ENCODE measurements around the gene DCAF11.

The DCAF11 gene

GRCh38 chr14:24092110-24092504 is 22.5 kb upstream of the DCAF11 start:
- H3K27ac ChIP-seq (ENCODE audit: low read depth, low read length) = no peak overlapping the region
- no peaks in the 10 kb centered on the region for H3K36me3 ChIP-seq (ENCODE audit: control insufficient read depth, insufficient read depth, low read length)
- H3K4me3 ChIP-seq (ENCODE audit: low read depth, low read length) = no peak overlapping the region
- no peaks in the 10 kb centered on the region for H3K9me3 ChIP-seq (ENCODE audit: control insufficient read depth, insufficient read depth, low read length)
- peaks cover 16% of the 10 kb centered on the region for H3K4me1 ChIP-seq (ENCODE audit: control insufficient read depth, insufficient read depth, low read length)
- H3K9ac ChIP-seq (ENCODE audit: low read depth, low read length) = no peak overlapping the region
- H3K27me3 ChIP-seq (ENCODE audit: control insufficient read depth, insufficient read depth, low read length) = no peaks in the 10 kb centered on the region

GRCh38 chr14:24092505-24093206 is 21.9 kb upstream of the DCAF11 start:
- H3K9ac ChIP-seq (ENCODE audit: low read depth, low read length) = no peak overlapping the region
- H3K4me3 ChIP-seq (ENCODE audit: low read depth, low read length) = no peak overlapping the region
- 0 out of 2 replicates have a peak, but pooled peaks cover under 1% of the 10 kb centered on the region for H3K36me3 ChIP-seq (ENCODE audit: control insufficient read depth, insufficient read depth, low read length)
- no peaks in the 10 kb centered on the region for H3K27me3 ChIP-seq (ENCODE audit: control insufficient read depth, insufficient read depth, low read length)
- H3K27ac ChIP-seq (ENCODE audit: low read depth, low read length) = no peak overlapping the region
- peaks cover 16% of the 10 kb centered on the region for H3K4me1 ChIP-seq (ENCODE audit: control insufficient read depth, insufficient read depth, low read length)
- no peaks in the 10 kb centered on the region for H3K9me3 ChIP-seq (ENCODE audit: control insufficient read depth, insufficient read depth, low read length)

GRCh38 chr14:24093207-24093900 is 21.2 kb upstream of the DCAF11 start:
- H3K4me3 ChIP-seq (ENCODE audit: low read depth, low read length) = peak overlapping the region; percentile 46
- no peaks in the 10 kb centered on the region for H3K27me3 ChIP-seq (ENCODE audit: control insufficient read depth, insufficient read depth, low read length)
- H3K9me3 ChIP-seq (ENCODE audit: control insufficient read depth, insufficient read depth, low read length) = no peaks in the 10 kb centered on the region
- H3K4me1 ChIP-seq (ENCODE audit: control insufficient read depth, insufficient read depth, low read length) = peaks cover 16% of the 10 kb centered on the region
- peaks cover 8% of the 10 kb centered on the region for H3K36me3 ChIP-seq (ENCODE audit: control insufficient read depth, insufficient read depth, low read length)
- peak overlapping the region; percentile 82 for H3K27ac ChIP-seq (ENCODE audit: low read depth, low read length)
- peak overlapping the region; percentile 74 for H3K9ac ChIP-seq (ENCODE audit: low read depth, low read length)

- peak within 1 kb of the TSS; percentile 85 for H3K4me3 ChIP-seq (ENCODE audit: low read depth, low read length)
- no peaks in the 10 kb centered on the region for H3K27me3 ChIP-seq (ENCODE audit: control insufficient read depth, insufficient read depth, low read length)
- peaks cover 16% of the 10 kb centered on the region for H3K4me1 ChIP-seq (ENCODE audit: control insufficient read depth, insufficient read depth, low read length)
Observed at GRCh38 chr14:24093901-24094840, 20.4 kb upstream of the DCAF11 start, which contains the start of gene PCK2. PCK2 (plus strand) TSS chr14:24094311; CDS start chr14:24094406, 95 bp downstream.

GRCh38 chr14:24094841-24095270 is 19.7 kb upstream of the DCAF11 start:
- Histone ChIP-seq H3K9ac (ENCODE audit: low read depth, low read length) (peak overlapping the region; percentile 89), H3K27ac (ENCODE audit: low read depth, low read length) (peak overlapping the region; percentile 88), H3K36me3 (ENCODE audit: control insufficient read depth, insufficient read depth, low read length) (peaks cover 23% of the 10 kb centered on the region), H3K9me3 (ENCODE audit: control insufficient read depth, insufficient read depth, low read length) (no peaks in the 10 kb centered on the region), H3K27me3 (ENCODE audit: control insufficient read depth, insufficient read depth, low read length) (no peaks in the 10 kb centered on the region), H3K4me1 (ENCODE audit: control insufficient read depth, insufficient read depth, low read length) (peaks cover 16% of the 10 kb centered on the region), H3K4me3 (ENCODE audit: low read depth, low read length) (peak overlapping the region; percentile 85)

More at GRCh38 chr14:24093901-24094840, 20.4 kb upstream of the DCAF11 start, which contains the start of gene PCK2:
- Histone ChIP-seq H3K9ac (ENCODE audit: low read depth, low read length) (peak within 1 kb of the TSS; percentile 89), H3K9me3 (ENCODE audit: control insufficient read depth, insufficient read depth, low read length) (no peaks in the 10 kb centered on the region), H3K27ac (ENCODE audit: low read depth, low read length) (peak within 1 kb of the TSS; percentile 88), H3K36me3 (ENCODE audit: control insufficient read depth, insufficient read depth, low read length) (peaks cover 16% of the 10 kb centered on the region)

GRCh38 chr14:24095271-24096068 is 19.1 kb upstream of the DCAF11 start:
- peak overlapping the region; percentile 88 for H3K27ac ChIP-seq (ENCODE audit: low read depth, low read length)
- peak overlapping the region; percentile 89 for H3K9ac ChIP-seq (ENCODE audit: low read depth, low read length)
- no peaks in the 10 kb centered on the region for H3K27me3 ChIP-seq (ENCODE audit: control insufficient read depth, insufficient read depth, low read length)
- H3K36me3 ChIP-seq (ENCODE audit: control insufficient read depth, insufficient read depth, low read length) = peaks cover 29% of the 10 kb centered on the region
- peak overlapping the region; percentile 85 for H3K4me3 ChIP-seq (ENCODE audit: low read depth, low read length)
- peaks cover 16% of the 10 kb centered on the region for H3K4me1 ChIP-seq (ENCODE audit: control insufficient read depth, insufficient read depth, low read length)
- no peaks in the 10 kb centered on the region for H3K9me3 ChIP-seq (ENCODE audit: control insufficient read depth, insufficient read depth, low read length)

- Histone ChIP-seq H3K4me1 (ENCODE audit: control insufficient read depth, insufficient read depth, low read length) (peaks cover 16% of the 10 kb centered on the region), H3K36me3 (ENCODE audit: control insufficient read depth, insufficient read depth, low read length) (peaks cover 39% of the 10 kb centered on the region), H3K27ac (ENCODE audit: low read depth, low read length) (no peak overlapping the region), H3K4me3 (ENCODE audit: low read depth, low read length) (no peak overlapping the region), H3K9me3 (ENCODE audit: control insufficient read depth, insufficient read depth, low read length) (no peaks in the 10 kb centered on the region), H3K9ac (ENCODE audit: low read depth, low read length) (no peak overlapping the region), H3K27me3 (ENCODE audit: control insufficient read depth, insufficient read depth, low read length) (no peaks in the 10 kb centered on the region)
Observed at GRCh38 chr14:24096545-24097181, 17.9 kb upstream of the DCAF11 start.

- Histone ChIP-seq H3K9ac (ENCODE audit: low read depth, low read length) (no peak overlapping the region), H3K27me3 (ENCODE audit: control insufficient read depth, insufficient read depth, low read length) (no peaks in the 10 kb centered on the region), H3K4me3 (ENCODE audit: low read depth, low read length) (no peak overlapping the region), H3K4me1 (ENCODE audit: control insufficient read depth, insufficient read depth, low read length) (peaks cover 14% of the 10 kb centered on the region), H3K36me3 (ENCODE audit: control insufficient read depth, insufficient read depth, low read length) (peaks cover 52% of the 10 kb centered on the region), H3K27ac (ENCODE audit: low read depth, low read length) (no peak overlapping the region), H3K9me3 (ENCODE audit: control insufficient read depth, insufficient read depth, low read length) (no peaks in the 10 kb centered on the region)
Observed at GRCh38 chr14:24098229-24098926, 16.2 kb upstream of the DCAF11 start.

GRCh38 chr14:24098927-24099813 is 15.4 kb upstream of the DCAF11 start:
- H3K36me3 ChIP-seq (ENCODE audit: control insufficient read depth, insufficient read depth, low read length) = peaks cover 60% of the 10 kb centered on the region
- no peaks in the 10 kb centered on the region; the same call in 1 of the 2 replicates for H3K9me3 ChIP-seq (ENCODE audit: control insufficient read depth, insufficient read depth, low read length)
- peaks cover 10% of the 10 kb centered on the region for H3K4me1 ChIP-seq (ENCODE audit: control insufficient read depth, insufficient read depth, low read length)
- H3K9ac ChIP-seq (ENCODE audit: low read depth, low read length) = no peak overlapping the region
- no peak overlapping the region for H3K4me3 ChIP-seq (ENCODE audit: low read depth, low read length)
- no peaks in the 10 kb centered on the region for H3K27me3 ChIP-seq (ENCODE audit: control insufficient read depth, insufficient read depth, low read length)
- no peak overlapping the region for H3K27ac ChIP-seq (ENCODE audit: low read depth, low read length)

Measured in HUES48 (cell line).